Activated T-cell treated with anti-CD3 and anti-CD28 coated beads for 1 hour (primary cell): ENCODE measurements around the gene COG6.
A peak's percentile ranks its signal among the peaks of the same experiment; 100 is the strongest.

ENCODE experiments used
- DNase-seq: peaks from one replicate; pipeline ENCODE4 v3.0.0-alpha.2; 2020; ENCODE audit warnings: low read depth

Gene COG6

DNA sequence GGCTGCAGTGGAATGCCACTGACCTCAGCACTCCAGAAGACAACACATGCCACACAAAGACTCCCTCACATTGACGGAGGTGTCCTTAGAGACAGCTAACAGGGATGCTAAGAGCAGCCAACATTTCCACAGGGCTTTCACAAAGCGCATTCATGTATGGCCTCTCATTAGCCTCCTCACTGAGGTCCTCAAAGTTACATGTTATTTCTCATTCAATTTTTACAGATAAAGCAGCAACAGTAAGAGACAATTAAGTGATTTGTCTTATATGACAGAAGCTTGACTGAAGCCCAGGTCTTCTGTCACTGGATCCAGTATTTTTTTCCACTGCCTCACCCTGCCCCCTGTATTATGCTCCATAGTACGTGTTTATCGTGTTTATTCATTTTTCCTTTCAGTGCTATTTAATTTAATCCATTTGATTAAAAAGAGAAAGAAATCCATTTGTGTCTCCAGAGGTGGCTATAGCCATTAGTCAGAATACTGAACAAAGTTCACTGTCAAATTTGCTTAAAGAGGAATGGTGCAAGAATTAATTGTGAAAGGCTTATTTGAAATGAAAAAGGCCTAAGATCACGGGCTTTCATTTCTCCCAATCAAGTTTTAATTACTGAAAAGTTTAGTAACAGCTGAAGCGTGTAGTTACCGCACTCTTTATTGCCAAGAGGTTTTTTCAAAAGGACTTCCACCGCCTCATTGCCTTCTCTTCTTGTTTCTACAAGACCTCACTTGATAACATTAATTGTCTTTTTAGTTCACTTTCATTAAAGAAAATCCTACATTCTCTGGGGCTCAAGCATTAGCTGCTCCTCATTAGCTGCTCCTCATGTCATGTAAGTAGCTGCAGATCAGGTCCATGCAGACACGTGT is 115.0 kb downstream of the COG6 start:
- no peak for DNase-seq

- DNase-seq = no peak
Observed at GRCh38 chr13:39773833-39774232, 118.4 kb downstream of the COG6 start.

GRCh38 chr13:39776439-39776838 is 121.0 kb downstream of the COG6 start:
- no peak for DNase-seq

DNA sequence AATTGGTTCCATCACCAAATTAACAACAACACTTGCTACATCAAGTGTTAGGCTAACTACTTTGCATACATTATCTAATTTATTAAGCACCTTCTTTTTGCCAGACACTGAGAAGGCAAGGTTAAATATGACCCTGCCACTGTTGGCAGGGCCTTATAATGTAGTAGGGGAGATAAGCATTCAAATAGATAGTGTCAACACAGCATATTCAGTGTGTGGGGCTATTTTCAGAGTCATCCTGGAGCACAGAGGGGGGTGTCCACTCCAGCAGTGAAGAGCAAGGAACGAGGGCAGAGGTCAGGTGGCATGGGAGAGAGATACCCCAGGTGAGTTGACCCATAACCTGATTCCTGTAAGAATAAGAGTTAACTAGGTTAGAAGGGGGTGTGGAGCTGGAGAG is 121.6 kb downstream of the COG6 start:
- no peak for DNase-seq

GRCh38 chr13:39777527-39778061 is 122.1 kb downstream of the COG6 start:
- no peak for DNase-seq

DNA sequence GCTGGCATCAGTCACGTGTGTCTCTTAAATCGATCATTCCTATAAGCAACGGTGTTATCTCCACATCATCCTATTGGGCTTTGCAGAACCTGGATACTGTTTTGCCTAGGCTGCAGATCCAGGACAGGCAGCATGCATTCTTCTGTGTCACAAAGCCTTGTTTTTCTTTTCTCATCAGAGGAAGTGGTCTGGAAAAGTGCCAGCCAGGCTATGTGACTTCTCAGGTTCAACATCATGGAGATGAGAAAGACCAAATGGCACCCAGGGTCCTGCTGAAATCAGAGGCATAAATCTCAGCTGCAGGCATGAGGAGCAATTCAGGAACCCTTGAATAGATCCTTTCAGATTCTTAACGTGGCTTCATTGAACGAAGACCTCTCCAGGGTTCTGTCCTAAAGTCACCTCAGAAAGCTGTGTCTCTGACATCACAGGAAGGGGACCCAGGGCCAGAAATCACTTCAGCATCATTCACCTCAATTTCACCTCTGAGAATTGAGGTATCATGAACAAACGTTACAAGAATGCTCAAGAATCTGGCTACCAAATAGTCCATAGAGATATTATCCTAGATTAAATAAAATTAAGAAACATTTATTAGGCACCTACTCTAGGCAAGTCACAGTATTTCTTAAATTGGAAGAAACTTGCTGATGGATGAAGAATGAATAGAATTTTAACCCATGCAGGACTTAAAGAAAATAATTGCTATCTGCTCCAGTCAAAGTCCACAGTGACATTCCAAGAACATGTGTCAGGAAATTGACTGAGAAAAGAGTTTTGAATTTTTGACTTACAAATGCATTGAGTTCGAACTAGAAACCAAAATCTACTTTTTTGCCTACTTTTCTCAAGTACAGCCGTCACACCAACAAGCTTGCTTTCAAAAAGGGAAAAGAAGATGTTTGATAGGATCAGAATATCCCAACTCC is 124.1 kb downstream of the COG6 start:
- DNase-seq = peak; percentile 39

GRCh38 chr13:39780711-39781110 is 125.2 kb downstream of the COG6 start:
- DNase-seq = no peak

DNA sequence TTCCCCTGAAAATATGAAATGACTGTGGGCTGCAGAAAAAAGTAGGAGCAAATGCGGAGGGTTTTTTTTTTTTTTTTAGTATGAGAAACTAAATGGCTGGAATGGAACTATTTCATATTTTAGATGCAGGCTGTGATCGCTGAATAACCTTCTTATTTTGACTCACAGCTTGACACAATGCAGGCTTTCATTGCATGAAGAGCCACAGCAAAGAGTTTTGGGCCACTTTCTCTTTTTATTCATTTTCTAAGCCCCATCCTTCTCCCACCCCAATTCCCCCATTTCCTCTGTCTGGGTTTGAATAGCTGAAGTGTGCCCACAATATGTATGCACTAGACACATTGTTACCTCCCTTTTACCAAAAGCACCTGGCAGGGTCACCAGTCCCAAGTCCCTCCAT is 125.9 kb downstream of the COG6 start:
- no peak for DNase-seq

GRCh38 chr13:39783051-39783450 is 127.6 kb downstream of the COG6 start:
- no peak for DNase-seq

- DNase-seq = no peak
Observed at GRCh38 chr13:39784347-39784746, 128.9 kb downstream of the COG6 start.

GRCh38 chr13:39786091-39786490 is 130.6 kb downstream of the COG6 start:
- DNase-seq = no peak

GRCh38 chr13:39787086-39787487 is 131.6 kb downstream of the COG6 start:
- DNase-seq = no peak

DNA sequence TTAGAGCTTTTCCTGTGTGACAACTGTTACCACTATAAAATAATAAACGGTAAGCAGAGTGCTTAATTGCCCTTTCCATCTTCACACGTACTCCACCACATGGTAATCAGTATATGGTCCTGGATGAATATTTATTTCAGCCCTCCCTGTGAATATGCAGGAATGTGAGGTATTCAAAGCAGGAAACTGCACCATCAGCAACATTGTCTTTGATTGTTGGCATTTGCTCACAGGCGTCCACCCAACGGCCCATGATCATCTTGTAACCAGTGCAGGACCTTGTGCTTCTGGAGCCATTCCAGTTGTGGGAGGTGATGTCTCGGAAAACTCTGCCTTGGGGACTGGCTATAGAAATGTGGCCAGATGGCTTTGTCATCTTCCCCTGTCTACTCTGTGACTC is 132.6 kb downstream of the COG6 start:
- DNase-seq = no peak

- no peak for DNase-seq
Observed at GRCh38 chr13:39789451-39789850, 134.0 kb downstream of the COG6 start.
